Activated CD8-positive, alpha-beta T cell treated with anti-CD3 and anti-CD28 coated beads for 36 hours (primary cell): ENCODE data around the gene ATG2A. TPM values are rescaled to one million over a fixed set of nuclear protein-coding genes. Genes with fewer than 3 reads are reported as not detected.
A peak's percentile ranks its signal among the peaks of the same experiment; 100 is the strongest.

Source experiments
- ATAC-seq: fragments of 200-7000 bp; cut with Tn5 transposase; one replicate; pipeline ENCODE4 v1.10.0; 2021; ENCODE audit warnings: mild to moderate bottlenecking, moderate library complexity
- CTCF ChIA-PET: fragments of 350-600 bp; sonication (Branson Sonifier 250); formaldehyde crosslinking; loops from one replicate; lab custom pipeline; 2021; ENCODE audit warnings: antibody characterized with exemption; lab: Charles Lee
- POLR2A ChIA-PET: fragments of 350-600 bp; sonication (Branson Sonifier 250); formaldehyde crosslinking; loops from one replicate; lab custom pipeline; 2021; ENCODE audit warnings: antibody characterized with exemption; lab: Charles Lee
- DNase-seq: peaks from one replicate; pipeline ENCODE4 v3.0.0-alpha.2; 2020
- H3K27ac Mint-ChIP-seq: one replicate; pipeline ENCODE4 v1.8.0; 2021; ENCODE audit warnings: mild to moderate bottlenecking, mixed read lengths
- H3K27me3 Mint-ChIP-seq: one replicate; pipeline ENCODE4 v1.8.0; 2021; ENCODE audit warnings: mixed read lengths
- H3K36me3 Mint-ChIP-seq: one replicate; pipeline ENCODE4 v1.8.0; 2021; ENCODE audit warnings: low read depth, mixed read lengths
- H3K4me1 Mint-ChIP-seq: one replicate; pipeline ENCODE4 v1.8.0; 2021; ENCODE audit warnings: low read depth, mixed read lengths
- H3K4me3 Mint-ChIP-seq: one replicate; pipeline ENCODE4 v1.8.0; 2021; ENCODE audit warnings: mild to moderate bottlenecking, moderate library complexity, mixed read lengths
- H3K9me3 Mint-ChIP-seq: one replicate; pipeline ENCODE4 v1.8.0; 2021; ENCODE audit warnings: mixed read lengths
- intact Hi-C: fragments of 100-400 bp; cut with micrococcal nuclease; formaldehyde crosslinking; loops from one replicate; pipeline ENCODE4 v1.10.0; 2022
- total RNA-seq, 2 experiments: library from RNA; stranded (reverse); gene quantifications; one replicate each; pipeline ENCODE4 v1.2.3, GENCODE V29; 2021
- TF ChIP-seq, protein P1 (sequence below): fragments of 200-600 bp; IDR thresholded peaks from one replicate; pipeline ENCODE4 v1.8.0; 2022; ENCODE audit warnings: antibody characterized with exemption, mild to moderate bottlenecking

ATG2A gene
- total RNA-seq, 2 experiments from 2014 or later: 17.1 to 17.5 TPM

DNA sequence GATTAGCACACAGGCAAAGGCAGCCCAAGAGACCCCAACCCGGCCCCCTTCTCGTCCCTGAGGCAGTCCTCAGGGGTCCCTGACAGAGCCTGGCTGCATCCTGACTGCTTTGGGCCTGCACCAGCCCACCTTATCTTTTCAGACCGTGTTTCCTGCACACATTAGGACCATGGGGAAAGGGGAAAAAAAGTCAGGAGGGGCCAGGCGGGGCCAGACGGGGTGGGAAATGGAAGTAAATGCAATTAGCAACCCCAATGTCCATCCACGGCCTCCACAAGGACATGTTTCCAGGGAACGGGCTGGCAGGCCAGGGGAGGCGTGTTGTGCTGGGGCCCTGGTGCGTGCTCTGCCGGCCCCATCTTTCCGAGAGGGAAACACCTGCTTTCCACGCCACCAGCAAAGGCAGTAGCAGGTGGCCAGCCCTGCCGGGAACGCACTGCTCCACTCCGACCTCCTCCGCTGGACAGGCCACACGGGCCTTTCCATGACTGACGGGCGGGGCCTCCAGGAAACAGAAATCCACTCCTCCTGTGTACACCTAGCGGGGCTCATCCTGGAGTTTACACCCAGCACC is 46.0 kb downstream of the ATG2A start:
- Mint-ChIP-seq H3K4me1 (peaks cover 87% of the 10 kb centered on the region), H3K36me3 (peaks cover 58% of the 10 kb centered on the region), H3K9me3 (peaks cover 6% of the 10 kb centered on the region), H3K27me3 (no peaks in the 10 kb centered on the region), H3K27ac (peak overlapping the region; percentile 88), H3K4me3 (peak overlapping the region; percentile 54)
- CTCF ChIA-PET: interaction anchor here (13.5 to 28.9 kb wide), 2 partner anchors 15 to 18 kb away, joined by 316 to 1168 read pairs; partner anchors contain the start of genes CDC42BPG and EHD1
- no peak for DNase-seq
- intact Hi-C loops: no loop called here
- POLR2A ChIA-PET: interaction anchor here (15.4 to 26.2 kb wide), 2 partner anchors 8 to 18 kb away, joined by 320 to 768 read pairs; partner anchors contain the start of genes CDC42BPG and EHD1
- ATAC-seq: no peak
- TF ChIP-seq, protein P1, sequence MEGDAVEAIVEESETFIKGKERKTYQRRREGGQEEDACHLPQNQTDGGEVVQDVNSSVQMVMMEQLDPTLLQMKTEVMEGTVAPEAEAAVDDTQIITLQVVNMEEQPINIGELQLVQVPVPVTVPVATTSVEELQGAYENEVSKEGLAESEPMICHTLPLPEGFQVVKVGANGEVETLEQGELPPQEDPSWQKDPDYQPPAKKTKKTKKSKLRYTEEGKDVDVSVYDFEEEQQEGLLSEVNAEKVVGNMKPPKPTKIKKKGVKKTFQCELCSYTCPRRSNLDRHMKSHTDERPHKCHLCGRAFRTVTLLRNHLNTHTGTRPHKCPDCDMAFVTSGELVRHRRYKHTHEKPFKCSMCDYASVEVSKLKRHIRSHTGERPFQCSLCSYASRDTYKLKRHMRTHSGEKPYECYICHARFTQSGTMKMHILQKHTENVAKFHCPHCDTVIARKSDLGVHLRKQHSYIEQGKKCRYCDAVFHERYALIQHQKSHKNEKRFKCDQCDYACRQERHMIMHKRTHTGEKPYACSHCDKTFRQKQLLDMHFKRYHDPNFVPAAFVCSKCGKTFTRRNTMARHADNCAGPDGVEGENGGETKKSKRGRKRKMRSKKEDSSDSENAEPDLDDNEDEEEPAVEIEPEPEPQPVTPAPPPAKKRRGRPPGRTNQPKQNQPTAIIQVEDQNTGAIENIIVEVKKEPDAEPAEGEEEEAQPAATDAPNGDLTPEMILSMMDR: no peak

DNA sequence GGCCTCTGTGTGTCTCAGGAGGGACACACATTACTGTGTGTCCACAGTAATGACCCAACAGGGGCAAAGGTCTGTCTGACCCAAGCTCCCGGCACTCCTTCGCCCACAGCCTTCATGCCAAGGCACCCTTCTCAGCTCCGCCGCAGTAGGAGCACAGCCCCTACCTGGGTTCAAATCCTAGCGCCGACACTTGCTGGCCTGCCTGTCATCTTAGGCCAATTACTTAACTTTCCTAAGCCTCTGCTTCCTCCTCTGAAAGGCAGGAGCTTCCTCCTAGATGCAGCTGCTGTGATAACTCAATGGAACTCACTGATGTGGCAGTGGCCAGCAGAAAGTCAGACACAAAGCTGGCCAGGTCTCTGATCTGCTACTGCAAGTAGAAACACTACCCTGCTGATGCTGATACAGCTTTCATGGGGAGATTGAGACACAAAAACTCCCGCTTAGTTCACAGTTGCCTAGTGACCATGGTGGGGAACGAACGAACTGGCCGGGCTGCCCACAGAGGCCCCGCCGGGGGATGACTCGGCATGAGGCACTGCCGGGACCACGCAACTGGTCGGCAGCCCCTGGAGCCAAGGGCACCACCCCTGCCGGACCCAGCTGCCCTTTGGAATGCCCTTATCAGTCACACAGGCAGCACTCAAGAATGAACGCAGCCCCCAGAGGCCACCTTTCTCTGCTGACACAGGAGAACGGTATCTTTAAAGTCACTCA is 46.7 kb downstream of the ATG2A start:
- no peak for ATAC-seq
- POLR2A ChIA-PET: interaction anchor here (15.4 to 26.2 kb wide), 2 partner anchors 9 to 17 kb away, joined by 320 to 768 read pairs; partner anchors contain the start of genes CDC42BPG and EHD1
- Mint-ChIP-seq H3K27me3 (no peaks in the 10 kb centered on the region), H3K9me3 (peaks cover 11% of the 10 kb centered on the region), H3K27ac (peak overlapping the region; percentile 88), H3K4me1 (peaks cover 87% of the 10 kb centered on the region), H3K4me3 (peak overlapping the region; percentile 50), H3K36me3 (peaks cover 56% of the 10 kb centered on the region)
- DNase-seq: no peak
- CTCF ChIA-PET: interaction anchor here (13.5 to 28.9 kb wide), 2 partner anchors 16 to 17 kb away, joined by 316 to 1168 read pairs; partner anchors contain the start of genes CDC42BPG and EHD1
- intact Hi-C loops: no loop called here
- TF ChIP-seq, protein P1: no peak

DNA sequence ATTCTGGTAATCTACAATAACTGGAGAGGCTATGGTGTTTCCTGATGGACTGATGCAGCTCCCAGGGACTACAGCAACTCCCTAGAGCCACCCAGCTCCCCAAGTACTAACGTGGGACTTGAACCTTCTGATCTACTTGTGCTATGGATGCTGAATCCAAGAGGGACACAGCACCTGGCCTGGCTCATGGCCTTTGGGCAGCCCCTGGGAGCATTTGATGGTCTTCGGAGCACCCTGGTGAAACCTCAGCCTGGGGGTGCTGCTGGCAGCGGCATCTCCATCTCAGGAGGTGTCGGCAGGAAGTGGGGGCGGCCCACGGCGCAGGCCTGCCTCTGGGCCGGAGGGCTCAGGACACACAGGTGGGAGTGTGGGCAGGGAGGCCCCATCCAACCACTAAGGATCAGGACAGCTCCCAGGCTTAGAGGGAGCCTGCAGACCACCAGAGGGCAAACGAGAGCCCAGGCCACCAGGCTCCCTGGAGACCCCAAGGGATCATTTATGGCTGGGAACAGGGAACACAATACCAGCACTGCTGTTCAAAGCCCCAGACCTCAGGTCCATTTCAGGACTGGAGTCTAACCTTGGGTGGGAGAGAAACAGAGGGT is 47.3 kb downstream of the ATG2A start:
- H3K9me3 Mint-ChIP-seq: peaks cover 11% of the 10 kb centered on the region
- H3K27ac Mint-ChIP-seq: peak overlapping the region; percentile 88
- ChIA-PET POLR2A (interaction anchor here (0.7 to 26.2 kb wide), 4 partner anchors 9 to 1201 kb away, joined by 3 to 768 read pairs (median 162); partner anchors contain the start of genes CDC42BPG and EHD1), CTCF (interaction anchor here (0.8 to 28.9 kb wide), 3 partner anchors 17 to 59 kb away, joined by 4 to 1168 read pairs (median 316); partner anchors contain the start of genes CDC42BPG and EHD1)
- H3K4me3 Mint-ChIP-seq: peak overlapping the region; percentile 50
- peaks cover 50% of the 10 kb centered on the region for H3K36me3 Mint-ChIP-seq
- H3K4me1 Mint-ChIP-seq: peaks cover 87% of the 10 kb centered on the region
- no peaks in the 10 kb centered on the region for H3K27me3 Mint-ChIP-seq
- ATAC-seq (no peak), DNase-seq (no peak)
- TF ChIP-seq, protein P1: peak; percentile 41
- intact Hi-C loops: no loop called here

DNA sequence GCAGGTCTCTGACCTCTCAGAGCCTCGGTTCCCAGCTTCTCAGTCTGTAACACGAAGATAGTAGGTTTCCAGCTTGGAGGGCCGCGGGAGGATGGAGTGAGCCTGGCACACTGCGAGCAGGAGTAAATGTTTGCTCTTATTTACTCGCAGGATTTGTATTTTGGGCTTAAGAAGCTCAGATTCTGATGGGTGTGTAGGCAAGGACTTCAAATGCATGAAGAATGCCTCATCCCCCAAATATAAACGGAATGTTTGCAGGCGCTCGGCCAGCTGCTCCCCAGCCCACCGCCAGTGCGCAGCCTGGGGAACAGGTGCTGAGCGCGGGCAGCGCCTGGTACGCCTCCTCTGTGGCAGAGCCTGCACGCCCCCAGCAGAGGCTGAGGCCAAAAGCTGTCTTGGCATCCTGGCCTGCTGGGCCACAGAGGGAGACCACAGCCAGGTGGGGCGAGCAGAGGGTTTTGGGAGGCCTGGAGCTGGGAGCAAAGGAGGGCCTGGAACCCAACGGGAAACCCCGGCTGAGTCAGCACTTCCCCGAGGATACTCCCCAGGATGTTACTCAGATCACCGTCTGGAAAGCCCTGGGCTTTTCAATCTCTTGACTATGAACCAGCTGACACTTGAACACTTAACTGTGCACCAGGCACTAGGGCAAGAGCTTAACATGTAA is 48.0 kb downstream of the ATG2A start:
- TF ChIP-seq, protein P1: no peak
- intact Hi-C loops: no loop called here
- ChIA-PET CTCF (interaction anchor here (0.8 to 28.9 kb wide), 3 partner anchors 16 to 58 kb away, joined by 4 to 1168 read pairs (median 316); partner anchors contain the start of genes CDC42BPG and EHD1), POLR2A (interaction anchor here (0.6 to 26.2 kb wide), 6 partner anchors 10 to 1200 kb away, joined by 3 to 768 read pairs (median 4); partner anchors contain the start of genes CDC42BPG and EHD1)
- peak overlapping the region; percentile 50 for H3K4me3 Mint-ChIP-seq
- H3K27me3 Mint-ChIP-seq: no peaks in the 10 kb centered on the region
- peaks cover 44% of the 10 kb centered on the region for H3K36me3 Mint-ChIP-seq
- H3K27ac Mint-ChIP-seq: peak overlapping the region; percentile 88
- DNase-seq (no peak), ATAC-seq (no peak)
- peaks cover 86% of the 10 kb centered on the region for H3K4me1 Mint-ChIP-seq
- H3K9me3 Mint-ChIP-seq: peaks cover 11% of the 10 kb centered on the region
